Activated CD4-positive, alpha-beta T cell treated with anti-CD3 and anti-CD28 coated beads, Interleukin-2, Interleukin-6, amounts not matched to agents 100 ng/mL and 50 ng/mL, durations not matched to agents 16 hours and 8 hours (primary cell): ENCODE measurements around the gene BHLHA9.

Experiments
- DNase-seq: peaks from one replicate; pipeline ENCODE4 v3.0.0-alpha.2; 2020

BHLHA9 gene

GRCh38 chr17:1256699-1257098 is 13.5 kb upstream of the BHLHA9 start:
- DNase-seq: no peak

- DNase-seq: no peak
Observed at GRCh38 chr17:1260086-1260769, 10.0 kb upstream of the BHLHA9 start.

GRCh38 chr17:1260770-1261161 is 9.5 kb upstream of the BHLHA9 start:
- DNase-seq: no peak

GRCh38 chr17:1264196-1264595 is 6.0 kb upstream of the BHLHA9 start:
- DNase-seq: no peak

GRCh38 chr17:1267471-1267943 is 2.7 kb upstream of the BHLHA9 start:
- no peak for DNase-seq

- no peak for DNase-seq
Observed at GRCh38 chr17:1271030-1271423, 783 bp downstream of the BHLHA9 start.

- no peak for DNase-seq
Observed at GRCh38 chr17:1271441-1271840, 1.2 kb downstream of the BHLHA9 start.

- DNase-seq: no peak
Observed at GRCh38 chr17:1272701-1273100, 2.5 kb downstream of the BHLHA9 start.

GRCh38 chr17:1273492-1274244 is 3.4 kb downstream of the BHLHA9 start:
- no peak for DNase-seq

- DNase-seq: no peak
Observed at GRCh38 chr17:1274245-1274608, 4.0 kb downstream of the BHLHA9 start.

GRCh38 chr17:1275205-1275961 is 5.1 kb downstream of the BHLHA9 start:
- DNase-seq: no peak

- DNase-seq: peak; percentile 73
Observed at GRCh38 chr17:1275962-1276736, 5.9 kb downstream of the BHLHA9 start.

- no peak for DNase-seq
Observed at GRCh38 chr17:1280652-1281051, 10.4 kb downstream of the BHLHA9 start.

- no peak for DNase-seq
Observed at GRCh38 chr17:1286379-1287106, 16.3 kb downstream of the BHLHA9 start.

- no peak for DNase-seq
Observed at GRCh38 chr17:1289695-1290094, 19.5 kb downstream of the BHLHA9 start.

GRCh38 chr17:1290676-1291075 is 20.4 kb downstream of the BHLHA9 start:
- no peak for DNase-seq

- peak; percentile 83 for DNase-seq
Observed at GRCh38 chr17:1294157-1294717, 24.0 kb downstream of the BHLHA9 start.

GRCh38 chr17:1298606-1299005 is 28.4 kb downstream of the BHLHA9 start:
- peak; percentile 10 for DNase-seq

- DNase-seq: no peak
Observed at GRCh38 chr17:1299552-1300370, 29.5 kb downstream of the BHLHA9 start.

- DNase-seq: no peak
Observed at GRCh38 chr17:1300371-1300905, 30.2 kb downstream of the BHLHA9 start.

GRCh38 chr17:1301546-1301945 is 31.3 kb downstream of the BHLHA9 start:
- no peak for DNase-seq
